ENCODE results near the gene HORMAD2. TPM values are rescaled to one million over a fixed set of nuclear protein-coding genes. Genes with fewer than 3 reads are reported as not detected.
"Not testable (repeated sequence)": the region's sequence is repeated elsewhere in the genome, so short reads cannot be mapped to it uniquely, and the experiment has no call there.

Gene HORMAD2
- total RNA-seq, 1 donor from 2014 or later, result not detected

DNA sequence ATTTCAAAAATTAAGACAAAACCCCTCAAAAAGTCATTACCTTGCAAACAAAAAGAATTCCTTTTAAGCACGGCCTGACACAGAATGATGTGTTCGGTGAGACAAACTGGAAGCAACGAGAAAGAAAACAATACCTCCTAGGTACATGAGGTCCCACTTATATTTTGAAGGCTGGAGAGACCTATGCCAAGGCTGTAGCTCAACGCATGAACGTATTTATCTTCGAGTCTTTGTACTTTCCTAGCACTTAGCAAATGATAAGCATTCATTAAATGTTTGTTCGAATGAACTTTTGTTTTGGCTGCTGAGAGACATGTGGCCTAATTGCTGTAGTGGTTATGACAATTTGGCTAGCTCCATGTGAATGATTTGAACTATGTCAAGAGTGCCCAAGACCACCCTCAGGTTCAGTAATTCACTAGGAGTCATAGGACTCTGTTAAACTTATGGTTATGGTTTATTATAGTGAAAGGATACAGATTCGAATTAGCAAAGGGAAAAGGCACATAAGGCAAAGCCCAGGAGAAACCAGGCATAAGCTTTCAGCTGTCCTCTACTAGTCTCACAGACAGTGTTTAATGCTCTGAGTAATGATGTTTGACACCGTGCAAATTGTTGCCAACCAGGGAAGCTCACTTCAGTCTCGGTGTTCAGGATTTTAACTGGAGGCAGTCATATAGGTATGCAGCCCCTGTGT lies 26.0 kb upstream of the HORMAD2 start:
- no peak for ATAC-seq
- intact Hi-C loops (cut with DNase I), result no loop called here

DNA sequence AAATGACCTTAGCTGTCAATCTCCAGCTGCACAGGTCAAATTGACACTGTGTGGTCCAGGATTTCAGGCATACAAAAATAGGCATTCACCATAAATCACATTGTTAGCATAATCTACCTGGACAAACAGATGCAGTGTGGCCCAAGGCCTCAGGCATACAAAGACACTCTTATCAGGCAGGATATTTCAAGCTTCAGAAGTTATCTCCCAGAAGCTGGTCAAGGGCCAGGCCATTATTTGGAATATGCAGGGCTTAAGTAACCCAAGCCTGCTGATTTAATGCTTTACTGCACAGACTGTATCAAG lies 25.5 kb upstream of the HORMAD2 start:
- intact Hi-C loops (cut with DNase I), result no loop called here
- ATAC-seq (no peak), DNase-seq (ENCODE audit: missing footprints) (no peak)

More for the DNA sequence above, 26.0 kb upstream of the HORMAD2 start:
- no peak for DNase-seq (ENCODE audit: missing footprints)

DNA sequence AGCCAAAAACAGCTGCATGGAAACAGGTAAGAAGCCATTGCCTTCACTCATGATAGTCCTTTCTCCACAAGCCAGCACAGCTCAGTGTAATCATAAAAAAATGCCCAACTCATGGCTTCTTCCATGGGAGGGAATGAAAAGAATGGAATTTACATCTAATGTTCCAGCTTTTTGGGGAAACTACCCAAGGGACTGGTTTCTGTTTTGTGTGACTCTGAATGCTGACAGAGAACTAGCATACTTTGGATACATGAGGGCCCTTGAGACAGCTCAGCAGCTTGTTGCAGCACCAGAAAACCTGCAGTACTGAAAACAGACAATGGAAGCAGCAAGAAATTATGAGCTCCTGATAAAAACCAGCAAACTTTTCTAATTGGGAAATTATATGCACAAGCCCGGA lies 24.2 kb upstream of the HORMAD2 start:
- no peak for ATAC-seq
- intact Hi-C loops (cut with DNase I), result no loop called here
- DNase-seq (ENCODE audit: missing footprints), result no peak

DNA sequence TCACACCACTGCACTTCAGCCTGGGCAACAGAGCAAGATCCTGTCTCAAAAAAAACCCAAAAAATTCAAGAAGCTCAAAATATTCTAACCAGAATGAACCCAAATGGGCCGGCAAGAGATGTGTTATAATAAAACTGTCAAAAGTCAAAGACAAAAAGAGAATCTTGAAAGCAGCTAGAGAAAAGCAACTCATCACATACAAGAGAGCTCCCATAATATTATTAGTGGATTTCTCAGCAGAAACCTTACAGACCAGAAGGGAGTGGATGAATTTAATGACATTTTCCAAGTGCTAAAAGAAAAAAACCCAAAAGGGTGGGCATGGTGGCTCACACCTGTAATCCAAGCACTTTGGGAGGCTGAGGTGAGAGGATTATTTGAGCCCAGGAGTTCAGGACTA lies 22.9 kb upstream of the HORMAD2 start:
- intact Hi-C loops (cut with DNase I), result no loop called here
- DNase-seq (ENCODE audit: missing footprints) (no peak), ATAC-seq (no peak)

DNA sequence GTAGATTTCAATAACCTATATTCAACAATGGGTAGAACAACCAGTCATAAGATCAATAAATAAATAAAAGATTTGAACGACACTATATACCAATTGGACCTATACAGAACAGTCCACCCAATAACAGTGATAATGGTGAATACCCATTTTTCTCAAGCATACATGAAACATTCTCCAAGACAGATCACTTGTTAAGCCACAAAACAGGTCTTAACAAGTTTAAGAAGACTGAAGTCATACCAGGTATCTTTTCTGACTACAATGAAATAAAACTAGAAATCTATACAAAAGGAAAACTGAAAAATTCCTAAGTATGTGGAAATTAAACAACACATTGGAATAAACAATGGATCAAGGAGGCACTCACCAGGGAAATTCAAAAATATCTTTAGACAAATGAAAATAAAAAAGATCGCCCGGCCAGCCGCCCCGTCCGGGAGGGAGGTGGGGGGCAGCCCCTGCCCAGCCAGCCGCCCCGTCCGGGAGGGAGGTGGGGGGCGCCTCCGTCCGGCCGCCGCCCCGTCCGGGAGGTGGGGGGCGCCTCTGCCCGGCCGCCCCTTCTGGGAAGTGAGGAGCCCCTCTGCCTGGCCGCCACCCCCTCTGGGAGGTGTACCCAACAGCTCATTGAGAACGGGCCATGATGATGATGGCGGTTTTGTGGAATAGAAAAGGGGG lies 20.8 kb upstream of the HORMAD2 start:
- ATAC-seq; intact Hi-C loops (cut with DNase I); DNase-seq (ENCODE audit: missing footprints): not testable (repeated sequence)

DNA sequence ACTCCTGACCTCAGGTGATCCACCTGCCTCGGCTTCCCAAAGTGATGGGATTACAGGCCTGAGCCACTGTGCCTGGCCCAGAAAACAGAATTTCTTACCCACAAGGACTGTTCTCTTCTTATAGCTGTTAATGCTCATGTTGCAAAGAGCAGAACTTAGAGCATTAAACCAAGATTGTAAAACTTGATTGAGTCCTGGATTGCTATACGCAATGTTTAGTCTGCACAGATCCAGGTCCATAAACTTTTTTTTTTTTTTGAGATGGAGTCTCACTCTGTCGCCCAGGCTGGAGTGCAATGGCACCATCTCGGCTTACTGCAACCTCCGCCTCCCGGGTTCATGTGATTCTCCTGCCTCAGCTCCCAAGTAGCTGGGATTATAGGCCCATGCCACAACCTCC lies 19.2 kb upstream of the HORMAD2 start:
- DNase-seq (ENCODE audit: missing footprints); intact Hi-C loops (cut with DNase I); ATAC-seq: not testable (repeated sequence)

DNA sequence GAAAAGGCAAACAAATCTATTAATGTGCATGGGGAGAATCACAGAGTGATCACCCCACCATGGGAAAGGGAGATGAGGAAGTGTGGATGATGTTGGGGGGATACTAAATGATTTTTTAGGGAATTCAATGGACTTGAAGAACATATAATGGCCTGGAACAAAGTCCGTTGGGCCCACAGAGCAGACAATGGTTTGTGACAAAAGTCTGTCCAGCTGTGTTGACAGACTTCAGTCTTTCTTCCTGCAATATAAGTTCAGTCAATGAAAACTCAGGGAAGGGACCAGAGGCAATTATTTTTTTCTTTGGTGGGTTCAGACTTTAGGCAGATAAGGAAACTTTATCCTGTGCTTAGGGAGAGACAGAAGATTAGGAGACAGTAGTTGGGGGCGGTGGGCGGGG lies 18.0 kb upstream of the HORMAD2 start:
- intact Hi-C loops (cut with DNase I), result no loop called here
- ATAC-seq (no peak), DNase-seq (ENCODE audit: missing footprints) (no peak)

DNA sequence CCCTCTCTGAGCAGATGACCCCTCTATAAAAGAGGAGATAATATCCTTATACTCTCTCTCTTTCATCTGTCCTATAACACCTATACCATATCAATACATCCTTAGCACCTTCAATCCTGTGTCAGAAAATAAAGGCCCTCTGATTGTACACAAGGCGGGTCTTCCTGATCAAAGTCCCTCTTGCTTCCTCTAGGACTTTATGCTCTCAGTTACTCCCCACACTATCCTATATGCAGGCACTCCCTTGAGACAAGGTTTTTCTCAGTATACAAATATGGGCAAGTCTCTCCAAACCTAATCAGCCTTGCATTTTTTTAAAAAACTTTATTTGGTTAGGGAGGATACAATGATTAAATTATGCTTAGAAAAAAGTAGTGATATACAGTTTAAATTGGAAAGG lies 17.3 kb upstream of the HORMAD2 start:
- ATAC-seq (no peak), DNase-seq (ENCODE audit: missing footprints) (no peak)
- intact Hi-C loops (cut with DNase I), result no loop called here

DNA sequence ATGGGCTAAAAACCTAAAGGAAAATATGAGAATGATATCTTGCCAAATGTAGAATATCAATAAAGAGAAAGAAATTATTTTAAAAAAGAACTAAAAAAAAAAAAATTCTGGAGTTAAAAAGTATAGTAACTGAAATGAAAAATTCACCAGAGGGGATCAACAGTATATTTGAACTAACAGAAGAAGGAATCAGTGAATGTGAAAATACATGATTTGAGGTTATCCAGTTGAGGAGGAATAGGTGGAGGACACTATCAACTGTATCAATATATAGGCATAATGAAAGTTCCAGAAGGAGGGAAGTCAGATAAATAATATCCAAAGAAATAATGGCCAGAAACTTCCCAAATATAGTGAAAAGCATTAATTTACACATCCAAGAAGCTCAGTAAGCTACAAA lies 16.1 kb upstream of the HORMAD2 start:
- no peak for DNase-seq (ENCODE audit: missing footprints)
- ATAC-seq, result no peak
- intact Hi-C loops (cut with DNase I), result no loop called here

DNA sequence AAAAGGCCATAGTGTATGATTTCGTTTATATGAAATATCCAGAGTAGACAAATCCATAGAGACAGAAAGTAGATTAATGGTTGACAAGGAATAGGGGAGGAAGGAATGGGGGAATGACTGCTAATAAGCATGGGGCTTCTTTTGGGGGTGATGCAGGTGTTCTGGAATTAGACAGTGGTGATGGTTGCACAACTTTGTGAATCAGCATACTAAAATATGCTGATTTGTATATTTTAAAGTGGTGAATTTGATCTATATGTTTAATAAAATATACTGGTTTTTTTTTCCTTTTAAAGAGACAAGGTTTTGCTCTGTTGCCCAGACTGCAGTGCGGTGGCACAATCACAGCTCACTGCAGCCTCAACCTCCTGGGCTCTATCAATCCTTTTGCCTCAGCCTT lies 6.5 kb upstream of the HORMAD2 start:
- no peak for DNase-seq (ENCODE audit: missing footprints)
- ATAC-seq, result no peak
- intact Hi-C loops (cut with DNase I), result no loop called here

DNA sequence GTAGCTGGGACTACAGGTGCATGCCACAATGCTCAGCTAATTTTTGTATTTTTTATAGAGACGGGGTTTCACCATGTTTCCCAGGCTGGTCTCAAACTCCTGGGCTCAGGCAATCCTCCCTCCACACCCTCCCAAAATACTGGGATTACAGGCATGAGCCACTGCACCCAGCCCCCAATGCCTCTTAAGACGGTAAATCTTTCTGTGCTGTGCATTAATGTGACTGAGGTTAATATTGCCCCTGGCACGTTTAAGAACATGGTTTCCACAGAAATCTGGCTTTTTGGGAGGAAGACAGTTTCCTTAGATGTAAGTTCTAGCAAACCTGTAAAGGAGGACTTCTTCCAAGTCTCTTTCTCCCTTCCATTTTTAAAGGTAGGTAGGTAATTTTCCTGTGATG lies 6.1 kb upstream of the HORMAD2 start:
- no peak for ATAC-seq
- DNase-seq (ENCODE audit: missing footprints), result no peak
- intact Hi-C loops (cut with DNase I), result no loop called here

DNA sequence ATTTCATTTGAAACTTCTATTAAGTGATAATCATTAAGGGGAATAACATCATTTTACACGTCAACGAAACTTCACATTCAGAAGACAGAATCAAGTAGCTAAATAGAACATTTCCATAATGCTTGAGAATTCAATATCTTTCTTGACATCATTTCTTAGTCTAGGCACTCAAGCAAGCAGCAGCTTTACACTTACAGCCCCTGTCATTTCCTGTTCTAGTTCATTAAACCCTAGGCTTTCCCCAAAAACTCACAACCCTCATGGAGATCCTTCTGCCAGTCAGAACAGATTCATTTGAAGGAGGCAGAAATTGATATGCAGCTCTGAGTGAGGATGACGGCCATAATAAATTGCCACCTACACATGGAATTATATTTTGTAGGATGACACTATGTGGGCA lies 5.3 kb upstream of the HORMAD2 start:
- DNase-seq (ENCODE audit: missing footprints) (no peak), ATAC-seq (no peak)
- intact Hi-C loops (cut with DNase I), result no loop called here

DNA sequence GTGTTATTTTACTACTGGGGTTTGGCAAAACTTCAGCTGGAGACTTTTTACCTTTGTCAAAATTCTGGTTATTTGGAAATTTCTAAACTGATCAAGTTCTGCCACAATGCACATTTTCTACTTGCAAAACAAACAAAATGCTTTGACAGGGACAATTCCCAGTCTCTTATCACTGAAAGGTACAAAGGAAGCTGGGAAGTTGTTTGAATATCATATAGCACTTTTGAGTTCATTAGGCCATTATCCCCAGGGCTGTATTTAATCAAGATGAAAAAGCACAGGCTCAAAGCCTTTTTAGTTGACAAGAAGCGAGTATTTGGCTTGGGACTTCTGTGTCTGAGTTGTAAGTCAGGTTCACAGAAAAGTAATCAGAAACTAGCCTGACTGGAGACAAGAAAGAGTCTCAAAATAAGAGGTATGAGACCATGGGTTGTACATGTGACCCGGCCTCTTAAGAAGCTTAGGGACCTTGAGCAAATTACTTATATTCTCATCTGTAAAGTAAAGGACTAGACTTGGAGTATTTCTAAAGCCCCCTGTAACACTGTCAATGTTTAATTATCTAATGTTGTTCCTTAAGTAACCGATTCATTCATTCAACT lies 2.9 kb upstream of the HORMAD2 start:
- DNase-seq (ENCODE audit: missing footprints) (no peak), ATAC-seq (no peak)
- intact Hi-C loops (cut with DNase I), result no loop called here

DNA sequence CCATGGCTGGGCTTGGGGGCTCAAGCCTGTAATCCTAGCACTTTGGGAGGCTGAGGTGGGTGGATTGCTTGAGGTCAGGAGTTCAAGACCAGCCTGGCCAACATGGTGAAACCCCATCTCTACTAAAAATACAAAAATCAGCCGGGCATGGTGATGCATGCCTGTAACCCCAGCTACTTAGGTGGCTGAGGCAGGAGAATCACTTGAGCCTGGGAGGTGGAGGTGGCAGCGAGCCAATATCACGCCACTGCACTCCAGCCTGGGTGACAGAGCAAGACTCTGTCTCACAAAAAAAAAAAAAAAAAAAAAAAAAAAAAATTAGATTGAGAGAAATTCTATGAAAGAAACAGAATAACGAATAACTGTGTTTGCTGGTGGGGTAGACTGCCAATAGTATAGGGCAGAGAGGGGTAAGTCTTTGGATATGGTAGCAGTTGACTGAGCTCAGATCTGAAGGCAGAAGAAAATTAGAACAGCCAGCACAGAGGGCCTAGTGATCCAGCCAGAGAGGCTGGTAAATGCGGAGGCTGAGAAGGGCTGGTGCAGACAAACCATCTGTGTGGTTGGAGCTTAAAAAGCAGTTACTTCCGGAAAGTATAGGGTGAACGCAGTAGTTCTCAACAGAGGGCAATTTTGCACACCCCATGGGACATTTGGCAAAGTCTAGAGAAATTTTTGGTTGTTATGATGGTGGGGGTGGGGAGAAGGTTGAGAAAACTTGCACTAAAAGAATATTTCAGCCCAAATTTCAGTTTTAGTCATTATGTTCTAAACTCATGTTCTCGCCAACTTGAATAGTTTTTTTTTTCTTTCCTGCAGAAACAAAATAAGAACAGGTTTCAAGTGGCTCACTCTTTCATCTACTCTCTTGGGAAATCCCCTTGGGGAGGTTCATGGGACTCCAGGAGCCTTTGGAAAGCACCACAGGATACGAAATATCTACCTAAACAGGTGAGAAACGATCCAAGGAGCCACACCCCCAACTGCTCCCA lies 1.6 kb upstream of the HORMAD2 start:
- DNase-seq (ENCODE audit: missing footprints) (no peak), ATAC-seq (no peak)
- intact Hi-C loops (cut with DNase I), result no loop called here

DNA sequence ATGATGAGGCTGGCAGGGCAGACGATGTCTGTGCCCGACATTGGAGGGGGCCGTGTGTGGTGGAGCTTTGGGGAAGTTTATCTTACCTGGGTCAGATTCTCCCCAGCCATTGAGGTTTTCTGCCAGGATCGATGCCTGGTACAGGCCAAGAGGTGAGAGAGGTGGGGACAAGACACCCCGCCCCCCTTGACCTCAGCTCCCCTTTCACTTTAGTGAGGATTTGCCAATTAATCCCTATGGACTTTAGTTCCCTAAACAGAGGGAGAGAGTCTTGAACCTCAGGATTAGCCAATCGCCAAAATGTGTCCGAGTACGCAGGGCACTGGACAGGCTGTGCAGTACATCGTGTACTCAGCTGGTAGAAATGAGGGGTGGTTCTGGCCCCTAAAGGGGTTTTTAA lies 541 bp downstream of the HORMAD2 start:
- intact Hi-C loops (cut with DNase I), result no loop called here
- ATAC-seq (no peak), DNase-seq (ENCODE audit: missing footprints) (no peak)

DNA sequence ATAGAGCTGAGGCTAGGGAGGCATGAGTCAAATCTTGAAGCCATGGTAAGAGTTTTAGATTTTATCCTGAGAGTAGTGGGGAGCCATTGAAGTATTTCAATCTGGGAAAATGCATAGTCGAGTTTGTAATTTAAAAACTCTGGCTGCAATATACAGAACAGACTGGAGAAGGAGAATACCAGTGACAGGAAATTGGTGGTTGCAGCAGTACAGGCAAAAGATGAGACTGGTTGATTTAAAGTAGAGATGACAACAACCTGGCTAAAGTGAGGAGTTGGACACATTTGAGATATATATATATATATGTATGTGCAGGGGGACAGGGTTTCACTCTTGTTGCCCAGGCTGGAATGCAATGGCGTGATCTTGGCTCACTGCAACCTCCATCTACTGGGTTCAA lies 6.2 kb downstream of the HORMAD2 start:
- DNase-seq (ENCODE audit: missing footprints), result no peak
- ATAC-seq, result no peak
- intact Hi-C loops (cut with DNase I), result no loop called here

DNA sequence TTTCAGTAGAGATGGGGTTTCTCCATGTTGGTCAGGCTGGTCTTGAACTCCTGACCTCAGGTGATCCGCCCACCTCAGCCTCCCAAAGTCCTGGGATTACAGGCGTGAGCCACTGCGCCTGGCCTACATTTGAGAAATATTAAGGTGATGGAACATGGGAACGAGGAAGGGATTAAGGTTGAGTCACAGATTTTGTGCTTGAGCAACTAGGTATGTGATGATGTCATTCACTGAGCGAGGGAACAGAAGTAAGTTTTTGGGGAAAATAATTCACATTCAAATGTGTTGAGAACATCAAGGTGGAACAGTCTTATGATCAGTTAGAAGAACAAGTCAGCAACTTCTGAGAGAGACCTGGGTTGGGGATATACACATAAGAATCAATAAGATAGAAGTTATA lies 6.8 kb downstream of the HORMAD2 start:
- DNase-seq (ENCODE audit: missing footprints); ATAC-seq; intact Hi-C loops (cut with DNase I): not testable (repeated sequence)

DNA sequence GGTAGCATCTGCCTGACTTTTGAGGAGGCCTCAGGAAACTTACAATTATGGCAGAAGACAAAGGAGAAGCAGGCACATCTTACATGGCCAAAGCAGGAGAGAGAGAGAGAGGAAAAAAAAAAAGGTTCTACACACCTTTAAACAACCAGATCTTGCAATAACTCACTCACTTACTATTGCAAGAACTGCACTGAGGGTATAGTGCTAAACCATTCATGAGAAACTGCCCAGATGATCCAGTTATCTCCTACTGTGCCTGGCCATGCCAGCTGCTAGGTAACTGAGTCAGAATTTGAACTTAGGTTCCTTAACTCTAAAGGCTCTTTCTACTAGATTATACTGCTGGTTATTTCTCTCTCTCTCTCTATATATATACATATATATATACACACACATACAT lies 7.3 kb downstream of the HORMAD2 start:
- ATAC-seq (no peak), DNase-seq (ENCODE audit: missing footprints) (no peak)
- intact Hi-C loops (cut with DNase I), result loop anchor here (2.0 kb wide), 1 partner anchor 397 kb away; no protein-coding TSS in a partner anchor

DNA sequence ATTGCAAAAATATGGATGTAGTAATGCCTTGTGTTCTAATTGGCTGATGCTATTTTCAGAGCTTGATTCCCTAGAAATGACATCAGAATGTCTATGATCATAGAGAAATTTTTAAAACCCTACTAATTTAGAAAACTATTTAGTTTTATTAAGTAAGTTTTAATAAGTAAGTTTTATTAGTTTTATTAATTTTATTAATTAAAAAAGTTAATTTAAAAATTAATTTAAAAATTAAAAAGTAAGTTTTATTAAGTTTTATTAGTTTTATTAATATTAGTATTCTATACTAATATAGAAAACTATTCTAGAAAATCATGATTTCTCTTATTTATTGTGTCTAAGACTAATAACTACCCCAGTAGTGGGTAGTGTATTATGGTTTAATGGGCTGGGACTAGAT lies 8.2 kb downstream of the HORMAD2 start:
- no peak for ATAC-seq
- intact Hi-C loops (cut with DNase I), result loop anchor here (2.0 kb wide), 1 partner anchor 398 kb away; no protein-coding TSS in a partner anchor
- no peak for DNase-seq (ENCODE audit: missing footprints)
